ENCODE measurements around the gene ODF2. TPM values are rescaled to one million over a fixed set of nuclear protein-coding genes. Genes with fewer than 3 reads are reported as not detected.
A peak's percentile ranks its signal among the peaks of the same experiment; 100 is the strongest.

The ODF2 gene
- total RNA-seq, 1 donor from 2014 or later = 83.8 TPM

DNA sequence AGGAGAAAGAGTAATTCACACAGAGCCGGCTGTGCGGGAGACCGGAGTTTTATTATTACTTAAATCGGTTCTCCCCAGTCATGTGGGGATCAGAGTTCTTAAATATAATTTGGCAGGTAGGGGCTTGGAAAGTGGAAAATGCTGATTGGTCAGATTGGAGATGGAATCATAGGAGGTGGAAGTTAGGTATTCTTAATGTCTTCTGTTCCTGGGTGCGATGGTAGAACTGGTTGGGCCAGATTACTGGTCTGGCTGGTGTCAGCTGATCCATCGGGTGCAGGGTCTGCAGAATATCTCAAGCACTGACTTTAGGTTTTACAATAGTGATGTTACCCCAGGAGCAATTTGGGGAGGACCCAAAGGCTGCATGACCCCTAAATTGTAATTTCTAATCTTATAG lies 39.8 kb upstream of the ODF2 start:
- TF ChIP-seq, protein P1, sequence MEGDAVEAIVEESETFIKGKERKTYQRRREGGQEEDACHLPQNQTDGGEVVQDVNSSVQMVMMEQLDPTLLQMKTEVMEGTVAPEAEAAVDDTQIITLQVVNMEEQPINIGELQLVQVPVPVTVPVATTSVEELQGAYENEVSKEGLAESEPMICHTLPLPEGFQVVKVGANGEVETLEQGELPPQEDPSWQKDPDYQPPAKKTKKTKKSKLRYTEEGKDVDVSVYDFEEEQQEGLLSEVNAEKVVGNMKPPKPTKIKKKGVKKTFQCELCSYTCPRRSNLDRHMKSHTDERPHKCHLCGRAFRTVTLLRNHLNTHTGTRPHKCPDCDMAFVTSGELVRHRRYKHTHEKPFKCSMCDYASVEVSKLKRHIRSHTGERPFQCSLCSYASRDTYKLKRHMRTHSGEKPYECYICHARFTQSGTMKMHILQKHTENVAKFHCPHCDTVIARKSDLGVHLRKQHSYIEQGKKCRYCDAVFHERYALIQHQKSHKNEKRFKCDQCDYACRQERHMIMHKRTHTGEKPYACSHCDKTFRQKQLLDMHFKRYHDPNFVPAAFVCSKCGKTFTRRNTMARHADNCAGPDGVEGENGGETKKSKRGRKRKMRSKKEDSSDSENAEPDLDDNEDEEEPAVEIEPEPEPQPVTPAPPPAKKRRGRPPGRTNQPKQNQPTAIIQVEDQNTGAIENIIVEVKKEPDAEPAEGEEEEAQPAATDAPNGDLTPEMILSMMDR (IDR thresholded peaks at IDR 0.05; ENCODE audit: unreplicated experiment) = no peak
- Mint-ChIP-seq H3K36me3 (ENCODE audit: low read depth, unreplicated experiment) (no peaks in the 10 kb centered on the region), H3K27me3 (ENCODE audit: unreplicated experiment) (peaks cover 11% of the 10 kb centered on the region), H3K4me1 (ENCODE audit: unreplicated experiment) (peaks cover 11% of the 10 kb centered on the region), H3K4me3 (ENCODE audit: unreplicated experiment) (no peak overlapping the region), H3K27ac (ENCODE audit: unreplicated experiment) (no peak overlapping the region), H3K9me3 (ENCODE audit: unreplicated experiment) (no peaks in the 10 kb centered on the region)
- DNase-seq (ENCODE audit: low spot score) = no peak

GRCh38 chr9:128416432-128417019 lies 39.3 kb upstream of the ODF2 start:
- peaks cover 7% of the 10 kb centered on the region for H3K27me3 Mint-ChIP-seq (ENCODE audit: unreplicated experiment)
- TF ChIP-seq, protein P1 (IDR thresholded peaks at IDR 0.05; ENCODE audit: unreplicated experiment) = no peak
- no peak overlapping the region for H3K27ac Mint-ChIP-seq (ENCODE audit: unreplicated experiment)
- DNase-seq (ENCODE audit: low spot score) = no peak
- H3K9me3 Mint-ChIP-seq (ENCODE audit: unreplicated experiment) = no peaks in the 10 kb centered on the region
- no peak overlapping the region for H3K4me3 Mint-ChIP-seq (ENCODE audit: unreplicated experiment)
- no peaks in the 10 kb centered on the region for H3K36me3 Mint-ChIP-seq (ENCODE audit: low read depth, unreplicated experiment)
- peaks cover 11% of the 10 kb centered on the region for H3K4me1 Mint-ChIP-seq (ENCODE audit: unreplicated experiment)

DNA sequence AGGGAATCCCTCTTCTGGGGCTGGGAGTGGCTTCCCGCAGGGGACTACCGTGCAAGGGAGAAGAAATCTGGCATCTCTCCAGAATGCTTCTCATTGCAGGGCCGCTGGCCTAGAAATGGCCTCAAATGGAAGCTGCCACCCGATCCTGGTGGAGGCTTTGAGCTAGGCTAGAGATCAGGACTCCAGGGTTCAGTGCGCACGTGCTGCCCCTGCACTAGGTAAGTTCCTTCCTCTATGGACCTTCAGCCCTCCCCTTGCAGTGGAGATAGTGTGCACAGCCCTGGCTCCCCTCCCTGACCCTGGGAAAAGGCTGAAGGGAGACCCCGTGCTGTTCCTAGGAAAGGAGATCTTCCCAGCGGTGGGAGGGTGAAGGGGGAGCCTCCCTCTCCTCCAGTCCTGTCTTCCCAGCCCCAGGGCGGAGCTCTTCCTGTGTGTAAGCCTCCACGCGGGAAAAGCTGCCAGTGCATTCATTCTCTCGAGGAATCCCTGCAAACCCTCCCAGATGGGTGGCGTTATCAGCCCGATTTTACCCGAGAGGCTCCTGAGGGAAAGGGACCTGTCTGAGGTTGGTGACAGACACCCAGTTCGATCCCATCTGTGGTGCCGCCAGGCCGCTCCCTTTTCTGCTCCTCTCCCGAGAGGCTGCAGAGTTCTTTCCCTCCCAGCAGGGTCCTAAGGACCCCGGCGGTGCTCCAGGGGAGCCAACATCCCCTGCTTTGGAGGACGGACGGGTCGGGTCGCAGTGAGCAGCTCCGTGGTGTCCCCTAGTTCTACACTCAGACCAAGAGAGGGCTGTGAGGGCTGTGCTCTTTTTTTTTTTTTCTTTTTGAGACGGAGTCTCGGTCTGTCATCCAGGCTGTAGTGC lies 36.5 kb upstream of the ODF2 start:
- Mint-ChIP-seq H3K36me3 (ENCODE audit: low read depth, unreplicated experiment) (no peaks in the 10 kb centered on the region), H3K27me3 (ENCODE audit: unreplicated experiment) (peaks cover 5% of the 10 kb centered on the region), H3K9me3 (ENCODE audit: unreplicated experiment) (no peaks in the 10 kb centered on the region), H3K4me3 (ENCODE audit: unreplicated experiment) (no peak overlapping the region), H3K27ac (ENCODE audit: unreplicated experiment) (no peak overlapping the region), H3K4me1 (ENCODE audit: unreplicated experiment) (peaks cover 13% of the 10 kb centered on the region)
- TF ChIP-seq, protein P1 (IDR thresholded peaks at IDR 0.05; ENCODE audit: unreplicated experiment) = no peak
- DNase-seq (ENCODE audit: low spot score) = no peak

DNA sequence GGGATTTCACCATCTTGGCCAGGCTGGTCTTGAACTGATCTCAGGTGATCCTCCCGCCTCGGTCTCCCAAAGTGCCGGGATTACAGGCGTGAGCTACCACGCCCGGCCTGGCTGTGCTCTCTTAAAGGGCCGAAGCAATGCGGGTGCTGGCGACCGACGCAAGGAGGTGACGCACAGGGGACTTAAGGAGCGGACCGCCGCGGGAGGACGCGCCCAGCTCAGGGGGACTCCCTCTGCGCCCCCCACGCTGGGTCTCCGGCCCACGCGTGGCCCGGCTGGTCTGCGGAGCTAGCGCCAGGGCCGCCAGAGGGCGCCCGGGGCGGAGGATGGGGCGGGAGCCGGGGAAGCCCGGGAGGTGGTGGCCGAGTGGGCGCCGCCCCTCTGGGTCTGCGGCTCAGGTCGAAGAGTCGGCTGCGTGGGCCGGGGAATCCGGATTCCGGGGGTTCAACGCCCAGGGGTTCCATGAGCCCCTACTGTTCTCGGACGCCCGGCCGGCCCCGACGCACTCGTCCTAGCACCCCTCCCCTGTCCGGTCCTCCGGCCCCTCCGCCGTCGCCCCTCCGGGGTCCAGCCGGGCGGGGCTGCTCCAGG lies 35.7 kb upstream of the ODF2 start:
- no peak overlapping the region for H3K27ac Mint-ChIP-seq (ENCODE audit: unreplicated experiment)
- peaks cover 7% of the 10 kb centered on the region for H3K4me1 Mint-ChIP-seq (ENCODE audit: unreplicated experiment)
- TF ChIP-seq, protein P1 (IDR thresholded peaks at IDR 0.05; ENCODE audit: unreplicated experiment) = peak; percentile 51
- no peaks in the 10 kb centered on the region for H3K36me3 Mint-ChIP-seq (ENCODE audit: low read depth, unreplicated experiment)
- peaks cover 5% of the 10 kb centered on the region for H3K27me3 Mint-ChIP-seq (ENCODE audit: unreplicated experiment)
- no peaks in the 10 kb centered on the region for H3K9me3 Mint-ChIP-seq (ENCODE audit: unreplicated experiment)
- DNase-seq (ENCODE audit: low spot score) = peak; percentile 81
- peak overlapping the region; percentile 79 for H3K4me3 Mint-ChIP-seq (ENCODE audit: unreplicated experiment)
